ENCODE data around the gene PROKR1.

DNA sequence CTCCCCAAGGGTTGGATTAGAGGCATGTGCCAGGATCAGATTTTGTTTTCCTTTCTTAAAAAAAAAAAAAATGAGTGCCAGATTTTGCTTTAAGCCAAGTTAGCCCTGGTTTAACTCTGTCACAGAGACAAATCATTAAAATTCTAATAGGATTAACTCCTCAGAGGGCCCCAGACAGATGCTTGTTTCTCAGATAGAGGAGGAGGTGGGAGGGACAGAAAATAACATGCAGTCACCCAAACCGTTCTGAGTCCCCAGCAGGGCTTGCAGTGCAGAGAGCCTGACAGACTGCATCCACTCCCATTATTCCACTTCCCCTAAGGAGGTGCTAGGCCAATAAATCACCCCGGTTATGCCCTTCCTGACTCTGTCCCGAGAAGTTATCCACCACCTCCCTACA is 6.3 kb upstream of the PROKR1 start:
- TF ChIP-seq, protein P1, sequence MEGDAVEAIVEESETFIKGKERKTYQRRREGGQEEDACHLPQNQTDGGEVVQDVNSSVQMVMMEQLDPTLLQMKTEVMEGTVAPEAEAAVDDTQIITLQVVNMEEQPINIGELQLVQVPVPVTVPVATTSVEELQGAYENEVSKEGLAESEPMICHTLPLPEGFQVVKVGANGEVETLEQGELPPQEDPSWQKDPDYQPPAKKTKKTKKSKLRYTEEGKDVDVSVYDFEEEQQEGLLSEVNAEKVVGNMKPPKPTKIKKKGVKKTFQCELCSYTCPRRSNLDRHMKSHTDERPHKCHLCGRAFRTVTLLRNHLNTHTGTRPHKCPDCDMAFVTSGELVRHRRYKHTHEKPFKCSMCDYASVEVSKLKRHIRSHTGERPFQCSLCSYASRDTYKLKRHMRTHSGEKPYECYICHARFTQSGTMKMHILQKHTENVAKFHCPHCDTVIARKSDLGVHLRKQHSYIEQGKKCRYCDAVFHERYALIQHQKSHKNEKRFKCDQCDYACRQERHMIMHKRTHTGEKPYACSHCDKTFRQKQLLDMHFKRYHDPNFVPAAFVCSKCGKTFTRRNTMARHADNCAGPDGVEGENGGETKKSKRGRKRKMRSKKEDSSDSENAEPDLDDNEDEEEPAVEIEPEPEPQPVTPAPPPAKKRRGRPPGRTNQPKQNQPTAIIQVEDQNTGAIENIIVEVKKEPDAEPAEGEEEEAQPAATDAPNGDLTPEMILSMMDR (IDR thresholded peaks at IDR 0.05; ENCODE audit: extremely low read depth in 1 of 2, insufficient read depth in 1 of 2, low read depth in 1 of 2, low read length in 2 of 2): no peak
- no peak for TF ChIP-seq POLR2A (IDR thresholded peaks at IDR 0.05; ENCODE audit: low read depth, low read length)
- TF ChIP-seq, protein P2, sequence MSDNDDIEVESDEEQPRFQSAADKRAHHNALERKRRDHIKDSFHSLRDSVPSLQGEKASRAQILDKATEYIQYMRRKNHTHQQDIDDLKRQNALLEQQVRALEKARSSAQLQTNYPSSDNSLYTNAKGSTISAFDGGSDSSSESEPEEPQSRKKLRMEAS (IDR thresholded peaks at IDR 0.05; ENCODE audit: insufficient read depth, insufficient read length): no peak
- TF ChIP-seq EZH2 (IDR thresholded peaks at IDR 0.05; ENCODE audit: borderline replicate concordance, low read depth, low read length, severe bottlenecking): no peak
- no peak for TF ChIP-seq JUN (IDR thresholded peaks at IDR 0.05; ENCODE audit: borderline replicate concordance, insufficient read depth, insufficient read length, low read depth)
- no peak for TF ChIP-seq POLR2AphosphoS5 (IDR thresholded peaks at IDR 0.05; ENCODE audit: insufficient read depth, low read depth, low read length)

All from endothelial cell of umbilical vein (primary cell).